CD14-positive monocyte (primary cell): ENCODE data around the gene CCDC85A. TPM values are rescaled to one million over a fixed set of nuclear protein-coding genes. Genes with fewer than 3 reads are reported as not detected.

Experiments
- DNase-seq, 3 donors: peaks; one replicate each; pipeline ENCODE4 v3.0.0-alpha.2; 2011 to 2022
- H2AFZ ChIP-seq: 2 replicates; pipeline ENCODE4 v1.6.0; 2012; ENCODE audit warnings: mild to moderate bottlenecking, low read depth, low read length, inconsistent platforms; ENCODE audit not compliant: insufficient read depth, poor library complexity, severe bottlenecking
- H3K27ac ChIP-seq, 2 donors: 1 replicate in 1 of 2; 2 replicates in 1 of 2; pipeline ENCODE4 v1.5.1; 2012 to 2013; ENCODE audit warnings: low read length in 2 of 2, control low read depth in 1 of 2, inconsistent platforms in 1 of 2, low read depth in 1 of 2, mild to moderate bottlenecking in 1 of 2
- H3K27me3 ChIP-seq, 2 donors: one replicate each; pipeline versions ENCODE4 v1.6.0 to v1.6.1; 2011 to 2013; ENCODE audit warnings: low read length in 2 of 2; ENCODE audit not compliant: control insufficient read depth in 2 of 2, insufficient read depth in 2 of 2
- H3K36me3 ChIP-seq, 2 donors: replicated peaks in 1 of 2; 1 replicate in 1 of 2; 2 replicates in 1 of 2; pipeline versions ENCODE4 v1.5.1 to v1.6.1; 2012 to 2013; ENCODE audit warnings: low read length in 2 of 2, control low read depth in 1 of 2, inconsistent platforms in 1 of 2, mild to moderate bottlenecking in 1 of 2; ENCODE audit not compliant: insufficient read depth in 2 of 2, control insufficient read depth in 1 of 2
- H3K4me1 ChIP-seq, 2 donors: 1 replicate in 1 of 2; 2 replicates in 1 of 2; pipeline versions ENCODE4 v1.5.1 to v1.6.1; 2012 to 2013; ENCODE audit warnings: low read length in 2 of 2, control low read depth in 1 of 2, inconsistent platforms in 1 of 2, mild to moderate bottlenecking in 1 of 2, moderate library complexity in 1 of 2; ENCODE audit not compliant: insufficient read depth in 2 of 2, control insufficient read depth in 1 of 2
- H3K4me2 ChIP-seq: replicated peaks from 2 replicates; pipeline ENCODE3; 2012; ENCODE audit warnings: low read length, moderate library complexity, mild to moderate bottlenecking; ENCODE audit not compliant: poor library complexity, severe bottlenecking; ENCODE audit errors: extremely low read depth
- H3K4me3 ChIP-seq, 3 experiments: fragments of 200-600 bp in 1 of 3; sonication (generic) in 1 of 3; replicated peaks in 1 of 3; 1 replicate in 2 of 3; 2 replicates in 1 of 3; pipeline ENCODE4 v1.5.1; 2011 to 2013; ENCODE audit warnings: low read length in 3 of 3, mild to moderate bottlenecking in 3 of 3, control low read depth in 2 of 3, low read depth in 2 of 3, inconsistent platforms in 1 of 3, moderate library complexity in 1 of 3
- H3K79me2 ChIP-seq: 2 replicates; pipeline ENCODE4 v1.6.0; 2012; ENCODE audit warnings: mild to moderate bottlenecking, control low read depth, inconsistent platforms, low read length, moderate library complexity; ENCODE audit not compliant: insufficient read depth
- H3K9ac ChIP-seq: 2 replicates; pipeline ENCODE4 v1.6.0; 2017; ENCODE audit warnings: low read length, mild to moderate bottlenecking; ENCODE audit not compliant: insufficient read depth, poor library complexity, severe bottlenecking
- H3K9me3 ChIP-seq, 2 donors: replicated peaks in 1 of 2; 1 replicate in 1 of 2; 2 replicates in 1 of 2; pipeline versions ENCODE4 v1.5.1 to v1.6.1; 2012 to 2013; ENCODE audit warnings: low read length in 2 of 2, control low read depth in 1 of 2; ENCODE audit not compliant: control insufficient read depth in 1 of 2, insufficient read depth in 1 of 2
- H4K20me1 ChIP-seq: 2 replicates; pipeline ENCODE4 v1.6.0; 2012; ENCODE audit warnings: mild to moderate bottlenecking, low read length, control low read depth, moderate library complexity; ENCODE audit not compliant: insufficient read depth
- H3K27ac Mint-ChIP-seq, 7 donors: one replicate each; pipeline ENCODE4 v1.8.0; 2020; ENCODE audit warnings: mild to moderate bottlenecking in 7 of 7, mixed read lengths in 7 of 7, moderate library complexity in 6 of 7, inconsistent platforms in 2 of 7
- H3K27me3 Mint-ChIP-seq, 3 donors: one replicate each; pipeline ENCODE4 v1.8.0; 2021 to 2022; ENCODE audit warnings: low read depth in 3 of 3, mild to moderate bottlenecking in 3 of 3, mixed read lengths in 3 of 3, moderate library complexity in 3 of 3, inconsistent platforms in 1 of 3
- H3K36me3 Mint-ChIP-seq, 2 donors: one replicate each; pipeline ENCODE4 v1.8.0; 2020; ENCODE audit warnings: mixed read lengths in 2 of 2, inconsistent platforms in 1 of 2, mild to moderate bottlenecking in 1 of 2
- H3K4me1 Mint-ChIP-seq: one replicate; pipeline ENCODE4 v1.8.0; 2020; ENCODE audit warnings: mild to moderate bottlenecking, mixed read lengths
- H3K4me3 Mint-ChIP-seq, 2 donors: one replicate each; pipeline ENCODE4 v1.8.0; 2020; ENCODE audit warnings: mild to moderate bottlenecking in 2 of 2, mixed read lengths in 2 of 2, moderate library complexity in 1 of 2
- H3K9me3 Mint-ChIP-seq, 7 donors: one replicate each; pipeline ENCODE4 v1.8.0; 2020 to 2022; ENCODE audit warnings: mixed read lengths in 7 of 7, mild to moderate bottlenecking in 6 of 7, moderate library complexity in 6 of 7, inconsistent platforms in 2 of 7
- CTCF ChIP-seq: fragments of 200-600 bp; IDR thresholded peaks from one replicate; pipeline ENCODE4 v1.8.0; 2022; ENCODE audit warnings: antibody characterized with exemption, mild to moderate bottlenecking
- WGBS: methylation state at CpG from one replicate; pipeline ENCODE4 v1.1.5; 2013; ENCODE audit warnings: missing lambda C conversion rate; ENCODE audit not compliant: insufficient coverage; 5-methylcytosine and 5-hydroxymethylcytosine counted together
- intact Hi-C, 2 donors: fragments of 100-400 bp; cut with micrococcal nuclease; formaldehyde crosslinking; loops; one replicate each; pipeline versions ENCODE4 v1.15.0 to v1.15.1; 2023
- polyA plus RNA-seq, 3 donors: library from polyadenylated mRNA; depleted of rRNA in 1 of 3; unstranded in 2 of 3; stranded (reverse) in 1 of 3; fragments of 300-500 nt in 2 of 3; fragments of >200 nt in 1 of 3; fragmentation: Illumina TruSeq in 2 of 3; gene quantifications; 1 replicate in 2 of 3; 2 replicates in 1 of 3; pipeline ENCODE4 v1.2.3, GENCODE V29; 2012 to 2021

Gene CCDC85A
- polyA plus RNA-seq, 3 donors = not detected

DNA sequence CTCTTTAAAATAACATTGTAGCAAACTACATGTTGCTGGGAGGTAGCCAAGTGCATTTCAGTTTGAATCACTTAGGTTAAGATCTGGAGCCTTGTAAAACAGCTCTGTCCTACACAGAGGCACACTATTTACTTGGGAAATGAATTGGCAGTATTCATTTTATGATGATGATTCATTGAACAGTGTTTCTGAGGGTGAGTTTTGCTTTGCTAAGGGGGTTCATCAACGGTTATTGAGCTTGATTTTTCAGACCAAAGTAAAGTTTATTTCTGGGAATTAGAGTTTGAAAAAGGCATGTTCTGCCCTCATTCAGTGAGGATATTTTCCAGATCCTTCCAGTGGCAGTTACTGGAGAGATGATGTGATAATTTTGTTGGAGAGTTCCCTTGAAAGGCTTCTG is 55.6 kb downstream of the CCDC85A start:
- Mint-ChIP-seq H3K9me3 (peaks cover 0 to 19% (median 2%) of the 10 kb centered on the region in 7 donors), H3K27ac (no peak overlapping the region), H3K36me3 (no peaks in the 10 kb centered on the region), H3K4me3 (no peak overlapping the region), H3K27me3 (peaks cover 0 to 1% (median 0%) of the 10 kb centered on the region in 3 donors), H3K4me1 (no peaks in the 10 kb centered on the region)
- Histone ChIP-seq H3K9me3 (peaks cover 4 to 5% of the 10 kb centered on the region in 2 donors), H3K4me3 (no peak overlapping the region), H3K27ac (no peak overlapping the region), H3K27me3 (no peaks in the 10 kb centered on the region), H3K4me1 (no peaks in the 10 kb centered on the region), H2AFZ (no peak overlapping the region), H3K36me3 (no peaks in the 10 kb centered on the region), H3K9ac (no peak overlapping the region), H3K79me2 (no peaks in the 10 kb centered on the region), H3K4me2 (no peak overlapping the region), H4K20me1 (no peaks in the 10 kb centered on the region)
- DNase-seq = no peak
- no peak for TF ChIP-seq CTCF
- intact Hi-C loops = no loop called here
- 92% methylated on average over 1 of the region's 1 CpG for WGBS

- DNase-seq = no peak
- no peak overlapping the region for H3K4me3 ChIP-seq
- H3K9ac ChIP-seq = no peak overlapping the region
- Mint-ChIP-seq H3K27ac (no peak overlapping the region), H3K36me3 (no peaks in the 10 kb centered on the region), H3K9me3 (peaks cover 0 to 19% (median 2%) of the 10 kb centered on the region in 7 donors), H3K4me3 (no peak overlapping the region), H3K4me1 (no peaks in the 10 kb centered on the region), H3K27me3 (peaks cover 0 to 1% (median 0%) of the 10 kb centered on the region in 3 donors)
- no peaks in the 10 kb centered on the region for H3K27me3 ChIP-seq
- H3K27ac ChIP-seq = no peak overlapping the region
- no peak overlapping the region for H3K4me2 ChIP-seq
- no peaks in the 10 kb centered on the region for H4K20me1 ChIP-seq
- H3K36me3 ChIP-seq = no peaks in the 10 kb centered on the region
- no peaks in the 10 kb centered on the region for H3K4me1 ChIP-seq
- H3K79me2 ChIP-seq = no peaks in the 10 kb centered on the region
- TF ChIP-seq CTCF = no peak
- no peak overlapping the region for H2AFZ ChIP-seq
- H3K9me3 ChIP-seq = peaks cover 4 to 5% of the 10 kb centered on the region in 2 donors
- intact Hi-C loops = no loop called here
- WGBS = 100% methylated on average over 3 of the region's 5 CpGs
These were observed 56.4 kb downstream of the CCDC85A start for GRCh38 chr2:56240210-56240609.
